NCI-H345 (cell line): ENCODE results near the gene GLYR1.

Source experiments
- DNase-seq: peaks from one replicate; lab custom pipeline; 2025; lab: John Stamatoyannopoulos, UW

Gene GLYR1

DNA sequence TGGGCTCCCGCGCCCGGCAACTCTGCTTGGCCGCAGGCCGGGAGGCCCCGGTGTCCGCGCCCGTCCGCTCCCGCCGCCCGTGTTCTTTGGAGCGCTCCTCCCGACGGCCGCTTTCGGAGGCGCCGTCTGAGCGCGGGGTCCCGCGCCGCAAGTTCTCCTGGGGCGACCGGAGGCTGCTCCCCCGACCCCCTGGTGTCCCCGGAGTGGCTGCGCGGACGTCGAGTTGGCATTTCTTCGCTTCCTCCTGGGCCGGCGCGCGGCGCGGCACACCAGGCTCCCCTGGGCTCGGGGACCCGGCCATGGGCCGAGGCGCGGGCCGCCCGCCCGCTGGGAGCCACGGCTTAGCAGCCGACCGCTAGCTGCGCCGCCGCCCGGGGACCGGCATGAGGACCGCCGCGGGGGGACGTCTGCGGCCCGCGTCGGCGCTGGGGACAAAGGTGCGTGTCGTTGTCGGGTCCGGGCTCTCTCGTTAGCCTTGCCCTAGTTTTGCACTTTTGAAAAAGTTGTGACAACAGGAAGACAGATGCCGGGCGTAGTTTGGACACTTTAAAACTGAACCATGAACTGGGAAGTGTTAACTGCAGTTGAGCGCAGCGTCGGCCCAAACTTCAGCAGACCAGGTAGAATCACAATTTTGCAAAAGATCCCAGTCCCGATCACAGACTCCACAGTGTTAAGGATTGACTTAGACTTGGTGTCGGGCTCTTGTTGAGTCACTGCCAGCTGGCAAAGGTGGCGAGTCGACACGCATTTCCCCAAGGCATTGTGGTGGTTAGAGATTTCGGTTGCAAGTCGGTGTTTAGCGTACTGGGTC lies 893 bp upstream of the GLYR1 start:
- peak; percentile 18 for DNase-seq

DNA sequence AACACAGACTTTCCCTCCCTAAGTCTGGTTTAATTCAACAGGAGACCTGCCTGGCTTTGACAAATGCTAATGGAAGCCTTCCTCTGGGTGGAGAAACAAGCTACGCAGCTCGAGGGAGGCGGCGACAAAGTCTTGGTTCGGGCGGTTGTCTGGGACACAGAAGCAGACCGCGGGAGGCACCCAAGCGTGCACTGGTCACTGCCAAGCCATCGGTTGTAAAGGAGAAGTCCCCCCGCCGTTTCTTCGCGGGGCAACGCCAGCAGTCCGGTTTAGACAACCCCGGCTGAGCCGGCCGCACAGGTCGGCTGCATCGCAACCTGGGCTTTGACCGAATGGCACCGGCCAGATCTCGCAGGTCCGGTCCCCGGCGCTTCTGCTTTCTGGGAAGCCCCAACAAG lies 586 bp downstream of the GLYR1 start:
- DNase-seq = peak; percentile 20

DNA sequence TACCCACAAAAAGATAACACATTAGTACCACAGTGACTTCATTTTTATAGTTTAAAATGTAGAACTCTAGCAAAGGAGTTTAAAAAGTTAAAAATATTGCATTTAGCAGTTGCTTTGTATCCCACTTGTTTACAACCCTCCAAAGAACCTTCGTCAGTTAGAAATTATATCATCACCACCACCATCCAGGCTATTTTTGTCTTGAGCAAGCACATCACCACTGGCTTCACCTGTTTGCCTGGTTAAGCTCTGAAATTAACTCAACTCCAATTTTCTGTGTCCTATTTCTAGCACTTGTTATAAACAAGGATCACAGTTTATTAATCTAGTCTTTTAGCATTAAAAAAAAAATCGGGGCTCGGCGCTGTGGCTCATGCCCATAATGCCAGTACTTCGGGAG lies 6.1 kb downstream of the GLYR1 start:
- DNase-seq = no peak

DNA sequence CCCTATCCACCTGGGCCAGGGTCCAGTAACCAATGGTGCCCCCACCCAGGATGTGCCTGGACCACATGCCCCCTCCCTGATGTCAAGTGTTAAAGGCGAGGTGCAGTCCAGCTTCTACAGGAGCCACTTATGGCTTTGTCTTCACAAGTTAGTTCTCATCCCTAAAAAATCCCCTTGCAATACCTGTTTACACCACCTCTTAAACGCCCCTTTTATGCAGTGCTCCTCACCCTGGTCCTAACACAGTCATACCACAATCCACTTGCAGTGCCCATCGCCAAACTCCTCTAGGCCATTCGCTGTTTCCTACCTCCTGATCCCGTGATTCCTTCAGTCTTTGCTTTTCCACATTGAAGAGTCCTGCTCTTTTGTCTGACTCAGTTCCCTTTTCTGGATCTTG lies 7.1 kb downstream of the GLYR1 start:
- peak; percentile 44 for DNase-seq

DNA sequence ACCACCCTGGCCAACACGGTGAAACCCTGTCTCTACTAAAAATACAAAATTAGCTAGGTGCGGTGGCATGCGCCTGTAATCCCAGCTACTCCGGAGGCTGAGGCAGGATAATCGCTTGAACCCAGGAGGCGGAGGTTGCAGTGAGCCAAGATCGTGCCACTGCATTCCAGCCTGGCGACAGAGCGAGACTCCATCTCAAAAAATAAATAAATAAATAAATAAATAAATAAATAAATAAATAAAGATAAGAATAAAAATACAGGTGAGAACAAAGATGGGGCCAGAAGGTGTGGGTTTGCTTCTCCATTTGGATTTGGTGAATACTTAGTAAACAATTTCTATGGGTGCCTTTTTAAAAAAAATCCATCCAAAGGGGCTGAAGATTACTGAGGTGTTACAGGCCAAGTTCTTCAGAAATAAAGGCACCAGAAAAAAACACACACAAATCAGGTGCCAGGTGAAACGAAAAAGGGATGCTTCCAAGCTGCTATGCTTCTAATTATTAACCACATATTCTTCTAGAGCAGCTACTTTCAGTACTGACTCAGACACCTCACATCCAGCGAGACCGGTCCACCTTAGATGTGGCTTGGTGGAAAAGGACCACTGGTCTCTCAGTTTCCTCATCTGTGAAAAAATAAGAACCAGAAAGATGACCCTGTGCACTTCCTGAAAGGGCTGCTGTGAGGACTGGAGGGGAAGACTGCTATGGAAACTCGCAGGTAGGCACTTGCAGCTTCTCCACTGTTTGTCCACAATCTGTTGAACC lies 9.2 kb downstream of the GLYR1 start:
- no peak for DNase-seq

DNA sequence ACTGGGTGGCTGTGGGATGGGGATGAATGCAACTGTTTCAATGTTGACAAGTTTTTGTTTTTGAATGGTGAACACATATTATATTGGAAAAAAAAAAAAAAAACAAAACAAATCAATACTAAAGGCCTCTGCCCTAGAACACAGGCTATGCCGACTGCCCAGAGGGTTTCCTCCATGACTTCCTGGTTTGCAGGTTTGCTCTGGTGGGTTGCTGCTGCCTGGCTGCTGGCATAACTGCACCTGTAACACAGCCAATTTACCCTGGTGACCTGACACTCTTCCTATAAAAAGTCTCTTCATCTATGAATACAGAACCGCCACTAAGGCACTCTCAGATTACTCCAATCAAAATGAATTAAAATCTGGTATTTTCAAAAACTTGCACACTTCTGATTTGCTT lies 10.4 kb downstream of the GLYR1 start:
- no peak for DNase-seq

DNA sequence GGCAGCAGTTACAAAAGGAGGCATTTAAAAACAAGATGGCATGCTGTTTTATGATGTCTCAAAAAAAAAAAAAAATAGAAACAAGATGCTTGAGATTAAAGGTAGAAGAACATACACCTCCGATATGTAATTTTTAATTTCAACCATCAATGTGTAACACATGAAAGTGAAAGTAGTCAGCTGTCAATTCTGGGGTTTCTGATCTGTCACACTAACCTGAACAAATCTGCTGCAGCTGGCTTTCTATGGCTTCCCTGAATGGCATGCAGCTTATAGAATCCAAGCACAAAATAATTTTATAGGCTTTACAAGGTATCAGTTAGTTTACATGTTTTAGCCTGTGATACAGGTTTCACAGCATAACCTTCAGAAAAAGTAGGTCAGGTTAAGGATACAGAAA lies 13.5 kb downstream of the GLYR1 start:
- DNase-seq = no peak

DNA sequence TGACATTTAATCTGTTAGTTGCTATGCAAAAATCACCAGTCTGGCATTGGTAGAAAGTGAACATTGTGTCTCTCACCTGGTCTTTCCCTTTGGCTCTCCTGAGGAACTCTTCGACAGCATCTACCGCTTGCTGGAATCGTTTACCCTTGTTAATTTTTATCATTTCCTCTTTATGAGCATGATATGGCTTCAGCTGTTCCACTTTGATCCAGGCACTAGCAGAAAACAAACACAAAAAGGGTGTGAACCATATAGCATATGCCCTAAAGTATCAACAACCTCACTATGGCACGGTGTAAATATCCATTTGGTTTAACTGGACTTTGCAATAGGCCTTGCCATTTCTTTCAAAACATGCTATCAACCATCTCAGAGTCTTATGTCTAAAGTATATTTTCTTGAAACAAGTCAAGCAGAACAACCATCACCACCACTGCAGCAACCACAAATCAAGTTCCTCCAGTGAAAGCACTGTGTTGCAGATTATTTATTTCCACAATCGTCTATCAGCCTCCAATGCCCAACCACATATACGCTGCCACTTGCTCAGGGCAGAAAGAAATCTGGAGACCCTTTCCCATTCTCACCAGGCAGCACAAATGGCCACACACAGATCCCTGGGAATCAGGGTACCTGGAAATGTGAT lies 14.3 kb downstream of the GLYR1 start:
- DNase-seq = no peak

DNA sequence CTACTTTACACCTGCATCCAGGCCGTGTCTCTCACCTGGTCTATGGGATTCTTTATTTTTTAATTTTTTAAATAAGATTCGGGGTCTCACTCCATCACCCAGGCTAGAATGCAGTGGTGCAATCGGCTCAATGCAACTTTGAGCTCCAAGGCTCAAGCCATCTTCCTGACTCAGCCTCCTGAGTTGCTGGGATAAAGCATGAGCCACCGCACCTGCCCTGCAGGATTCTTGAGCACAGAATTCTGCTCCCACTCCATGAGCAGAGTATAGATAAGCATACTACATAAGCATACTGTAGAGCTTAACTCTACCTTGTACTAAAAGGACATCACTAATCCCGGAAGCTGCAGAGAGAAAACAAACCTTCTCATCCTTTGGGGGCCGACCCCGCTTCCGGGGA lies 15.5 kb downstream of the GLYR1 start:
- no peak for DNase-seq

DNA sequence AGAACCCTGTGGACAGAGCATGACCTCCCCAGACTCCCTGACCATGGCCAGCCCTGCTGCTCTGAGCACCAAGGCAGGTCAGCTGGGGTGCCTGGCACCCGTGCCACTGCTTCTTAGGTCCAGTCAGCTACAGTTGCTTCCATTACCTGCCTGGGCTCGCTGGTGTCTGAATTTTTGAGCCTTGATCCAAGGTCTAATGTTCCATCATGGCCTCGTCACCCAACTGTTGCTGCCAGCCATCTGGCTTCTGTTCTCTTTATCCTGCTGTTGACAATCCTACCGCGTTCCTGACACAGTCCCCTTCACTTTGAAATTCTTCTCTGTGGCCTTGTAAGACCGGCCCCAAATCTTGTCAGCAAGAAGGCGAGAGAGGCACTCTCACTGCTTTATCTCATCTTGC lies 16.7 kb downstream of the GLYR1 start:
- DNase-seq = no peak

DNA sequence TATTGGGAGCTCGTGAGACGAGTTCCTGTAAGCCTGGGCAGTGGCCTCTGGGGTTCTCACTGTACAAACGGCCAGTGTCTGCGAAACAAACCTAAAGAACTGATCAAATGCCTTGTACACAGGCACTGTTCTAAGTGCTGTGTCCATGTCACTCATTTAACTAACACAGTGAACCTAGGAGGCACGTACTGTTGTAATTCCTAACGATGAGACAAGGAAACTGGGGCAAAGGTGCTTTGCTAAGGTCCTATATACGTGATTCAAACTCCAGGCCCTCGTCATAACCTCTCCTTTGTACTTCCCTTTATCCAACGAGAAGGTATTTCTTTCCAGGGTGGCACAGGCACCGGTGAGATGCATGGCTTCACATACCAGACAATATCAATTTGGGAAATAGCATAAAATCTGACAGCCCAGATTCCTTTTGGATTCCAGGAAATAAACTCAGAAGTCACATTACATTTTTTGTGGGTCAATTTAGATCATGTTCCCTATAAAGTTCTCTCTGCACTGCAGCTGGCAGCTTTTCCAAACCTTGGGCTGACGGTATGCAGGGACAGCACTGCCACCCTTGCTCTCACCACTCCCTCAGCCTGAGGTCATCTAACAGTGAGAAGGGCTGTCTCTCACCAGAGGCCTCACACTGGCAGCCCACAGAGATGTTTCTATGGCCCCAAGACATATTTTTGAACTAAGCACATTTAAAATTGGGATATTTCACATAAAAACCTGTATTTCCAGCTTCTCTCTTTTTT lies 18.3 kb downstream of the GLYR1 start:
- DNase-seq = no peak

DNA sequence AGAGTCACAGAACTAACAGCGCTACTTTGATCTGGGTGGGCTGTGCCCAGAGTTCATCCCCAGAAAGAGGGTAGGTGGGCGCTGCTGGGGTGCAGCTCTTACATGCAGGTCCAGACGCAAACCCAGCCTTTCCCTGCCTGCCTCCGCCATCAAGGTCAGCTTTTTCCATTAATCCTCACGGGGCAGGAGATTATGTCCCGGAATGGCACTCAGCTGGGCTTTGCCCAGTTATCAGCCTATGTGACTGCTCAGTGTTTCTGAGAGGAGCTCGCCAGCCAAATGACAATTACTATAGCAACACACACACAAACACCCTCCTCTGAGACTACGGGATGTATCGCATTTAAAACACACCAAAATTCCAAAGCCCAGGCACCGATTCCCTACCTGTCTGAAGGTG lies 20.1 kb downstream of the GLYR1 start:
- no peak for DNase-seq

DNA sequence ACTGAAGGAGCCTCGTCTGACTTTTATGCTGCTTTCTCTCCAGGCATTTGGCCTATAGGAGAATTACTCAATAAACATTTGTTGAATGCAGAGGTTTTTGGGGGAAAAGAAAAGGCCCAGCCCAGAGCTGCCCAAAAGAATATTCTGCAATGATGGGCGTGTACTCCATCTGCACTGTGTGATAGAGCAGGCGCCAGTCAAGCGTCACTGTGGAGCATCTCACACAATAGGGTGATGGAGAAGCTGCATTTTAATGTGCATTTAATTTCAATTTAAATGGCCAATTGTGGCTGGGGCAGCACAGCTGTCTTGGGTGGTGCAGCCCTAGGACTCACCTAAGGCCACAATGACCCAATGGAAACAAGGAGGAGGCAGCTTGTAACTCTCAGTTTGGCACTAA lies 20.6 kb downstream of the GLYR1 start:
- no peak for DNase-seq

DNA sequence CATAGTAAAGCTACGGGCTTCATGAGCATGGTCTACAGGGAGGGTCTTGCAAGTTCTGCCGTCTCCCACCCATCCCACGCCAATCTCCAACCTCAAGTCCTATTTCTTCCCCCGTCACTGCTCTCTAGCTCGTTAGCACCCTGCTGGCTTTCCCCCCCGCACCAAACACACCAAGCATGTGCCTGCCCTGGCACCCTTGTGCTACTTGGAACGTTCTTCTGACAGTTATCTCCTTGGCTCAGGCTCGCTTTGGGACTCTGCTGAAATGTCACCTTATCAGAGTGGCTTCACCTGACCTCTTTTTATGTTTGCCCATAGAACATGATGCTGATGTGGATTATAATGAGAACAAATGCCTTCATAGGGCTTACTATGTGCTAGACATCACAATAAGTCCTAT lies 21.9 kb downstream of the GLYR1 start:
- no peak for DNase-seq

DNA sequence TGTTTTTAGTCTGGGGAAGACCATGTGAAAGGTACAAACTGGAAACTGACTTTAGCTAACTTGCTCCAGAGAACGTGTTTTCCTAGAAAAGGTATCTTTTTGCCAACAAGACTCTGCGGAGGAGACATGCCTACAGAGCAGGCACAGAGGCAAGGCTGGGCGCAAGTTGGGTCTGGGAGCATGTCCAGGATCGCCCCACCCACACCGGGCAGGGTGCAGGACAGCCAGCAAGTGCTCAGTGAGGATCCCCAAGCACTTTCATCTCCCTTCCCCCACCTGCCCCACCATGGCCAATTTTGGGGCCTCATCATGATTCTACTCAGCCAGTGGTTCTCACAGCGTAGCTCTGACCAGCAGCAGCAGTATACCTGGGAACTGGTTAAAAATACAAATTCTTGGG lies 26.4 kb downstream of the GLYR1 start:
- no peak for DNase-seq

DNA sequence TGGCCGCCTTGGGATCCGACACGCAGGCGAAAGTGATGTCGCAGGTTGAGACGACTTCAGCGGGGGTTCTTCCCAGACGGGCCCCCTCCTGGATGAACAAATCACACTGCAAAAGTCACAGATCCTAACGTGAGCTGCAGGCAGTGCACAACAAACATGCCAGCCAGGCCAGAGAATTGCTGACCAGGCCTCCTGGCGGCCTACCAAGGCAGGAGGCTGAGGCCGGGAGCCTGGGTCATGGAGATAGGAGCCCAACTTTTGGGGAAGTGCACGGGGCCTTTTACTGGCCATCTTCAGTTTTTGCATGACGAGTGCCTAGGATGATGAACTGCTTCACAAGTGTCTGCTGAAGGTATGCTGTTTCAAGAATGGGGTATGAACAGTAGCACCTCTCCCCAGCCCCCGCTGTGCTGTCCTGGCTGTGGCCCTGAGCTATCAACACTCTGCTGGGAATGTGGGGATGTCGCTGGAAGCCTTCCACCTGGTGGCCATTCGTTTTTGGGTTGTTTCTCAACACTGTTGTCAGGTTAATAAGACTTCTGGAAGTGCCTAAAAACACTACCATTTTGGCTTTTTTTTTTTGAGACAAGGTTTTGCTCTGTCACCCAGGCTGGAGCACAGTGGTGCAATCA lies 32.4 kb downstream of the GLYR1 start:
- DNase-seq = no peak

DNA sequence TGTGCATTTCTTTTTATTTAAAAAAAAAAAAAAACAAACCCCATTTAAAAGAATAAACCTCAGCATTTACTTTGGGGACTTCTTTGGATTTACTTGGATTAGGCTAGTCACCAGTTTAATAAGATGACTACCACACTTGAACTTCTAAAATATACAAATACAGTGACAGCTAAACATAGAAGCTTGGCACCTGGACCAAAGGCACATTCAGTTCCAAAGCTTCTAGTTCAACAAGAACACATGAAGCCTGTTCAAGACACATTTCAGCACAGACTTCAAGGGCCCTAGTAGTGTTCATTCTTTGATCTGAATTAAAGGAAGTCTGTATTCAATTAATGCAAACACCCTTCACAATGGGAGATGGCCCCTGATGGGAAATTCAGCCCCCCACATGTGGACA lies 33.0 kb downstream of the GLYR1 start:
- DNase-seq = no peak

DNA sequence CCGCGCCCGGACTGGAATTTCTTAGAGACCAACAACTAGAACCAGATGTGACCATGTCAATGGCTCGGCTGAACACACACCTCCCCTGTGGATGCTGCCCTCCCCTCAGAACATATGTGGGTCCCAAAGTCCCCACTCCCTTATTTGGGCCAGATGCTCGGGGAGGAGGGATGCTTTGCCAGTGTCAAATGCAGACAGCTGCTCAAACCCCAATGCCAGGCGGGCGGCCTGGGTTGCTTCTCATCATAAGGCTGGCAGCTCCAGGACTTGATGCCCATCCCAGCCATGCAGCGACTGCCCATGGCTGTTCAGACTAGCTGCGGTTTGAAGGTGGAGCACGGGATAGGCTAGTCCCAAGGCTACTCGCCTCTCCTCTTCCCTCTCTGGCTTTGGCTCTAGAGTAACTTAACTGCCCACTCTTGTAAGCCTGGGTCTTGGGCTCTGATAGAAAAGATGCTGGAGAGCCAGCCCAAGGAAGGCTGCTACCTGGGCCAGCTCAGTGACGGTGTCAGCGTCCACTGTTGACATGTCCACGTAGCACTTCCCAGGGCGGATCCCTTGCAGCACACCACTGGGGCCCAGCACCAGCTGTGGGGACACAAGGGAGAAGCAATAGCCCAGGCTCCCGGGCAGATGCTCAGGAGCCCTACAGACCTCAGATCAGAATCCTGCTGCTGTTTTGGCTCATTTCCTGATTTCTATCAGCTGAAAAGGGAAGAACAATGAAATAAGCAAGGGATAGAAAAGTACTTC lies 33.7 kb downstream of the GLYR1 start:
- DNase-seq = no peak

DNA sequence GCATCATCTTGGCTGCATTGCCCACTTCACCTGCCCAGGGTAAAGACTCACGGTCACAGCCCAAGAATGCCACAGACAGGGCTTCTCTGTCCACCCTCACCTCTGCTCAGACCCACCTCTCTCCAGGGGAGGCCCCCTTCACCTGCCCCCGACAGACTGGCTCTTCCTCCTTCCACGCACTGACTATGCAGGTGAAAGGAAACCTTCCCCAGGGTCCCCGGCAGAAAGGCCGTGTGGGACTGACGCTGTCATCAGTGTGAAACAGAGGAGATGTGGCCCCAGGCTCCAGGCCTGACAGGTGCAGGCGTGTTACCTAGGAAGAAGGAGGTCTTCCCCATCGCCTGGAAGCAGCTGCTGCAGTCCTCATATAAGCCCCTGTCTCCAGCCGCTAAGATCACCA lies 35.3 kb downstream of the GLYR1 start:
- no peak for DNase-seq

DNA sequence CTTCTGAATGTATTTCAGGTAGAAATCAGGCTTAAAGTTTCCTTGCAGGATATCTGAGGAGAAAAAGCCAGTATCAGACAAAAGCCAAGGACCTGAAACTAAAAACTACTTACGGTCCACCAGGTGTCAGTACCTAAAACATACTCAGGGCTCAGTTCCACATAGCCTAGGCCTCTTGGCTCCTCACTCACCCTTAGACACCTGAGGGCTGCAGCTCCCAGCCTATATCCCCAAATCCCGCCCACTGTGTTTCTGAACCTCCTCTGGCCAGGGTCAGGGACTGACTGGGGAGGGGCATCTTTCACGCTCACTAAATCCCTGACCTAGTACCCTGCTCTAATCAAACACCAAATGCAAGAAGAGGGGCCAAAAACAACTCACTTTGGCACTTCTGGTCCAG lies 35.8 kb downstream of the GLYR1 start:
- no peak for DNase-seq

DNA sequence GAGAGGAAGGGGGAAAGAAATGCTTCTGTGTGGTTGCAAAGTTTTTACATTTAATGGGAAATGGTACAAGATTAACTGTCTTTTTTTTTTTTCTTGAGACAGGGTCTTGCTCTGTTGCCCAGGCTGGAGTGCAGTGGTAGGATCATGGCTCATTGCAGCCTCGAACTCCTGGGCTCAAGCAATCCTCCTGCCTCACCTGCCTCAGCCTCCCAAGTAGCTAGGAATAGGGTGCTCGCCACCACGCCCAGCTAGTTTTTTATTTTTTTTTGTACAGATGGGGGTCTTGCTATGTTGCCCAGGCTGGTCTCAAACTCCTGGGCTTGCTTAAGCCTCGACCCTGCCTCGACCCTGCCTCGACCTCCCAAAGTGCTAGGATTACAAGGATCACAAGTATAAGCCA lies 40.8 kb downstream of the GLYR1 start:
- no peak for DNase-seq
